ENCODE results near the gene DCC. TPM values are rescaled to one million over a fixed set of nuclear protein-coding genes. Genes with fewer than 3 reads are reported as not detected.

DCC gene
- total and polyA plus RNA-seq, 2 of the 8 experiments (the other 6 are each of a cell fraction or from before 2014, with no cell fraction given) = 0.14 to 1.4 TPM

DNA sequence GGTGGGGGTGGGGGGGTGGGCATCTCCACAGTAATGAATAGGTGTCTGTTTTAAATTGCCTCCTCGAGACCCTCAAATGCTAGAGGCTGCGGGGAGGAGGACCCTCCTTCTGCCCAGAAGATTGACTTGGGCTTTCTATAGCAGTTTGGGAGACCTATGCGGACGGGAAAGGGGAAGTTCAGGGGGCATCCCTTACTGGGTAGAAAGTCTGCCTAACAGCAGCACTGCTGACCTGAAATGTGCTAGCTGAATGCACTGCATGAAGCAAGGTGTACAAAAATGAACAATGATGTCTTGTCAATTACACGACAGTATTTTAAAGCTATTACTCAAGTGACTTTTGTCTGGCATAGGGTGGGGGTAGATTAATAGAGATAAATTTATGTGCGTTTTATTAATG is 2.5 kb downstream of the DCC start:
- no peak overlapping the region for H3K9ac ChIP-seq (replicated peaks in 1 of 4; ENCODE audit: extremely low read depth in 1 of 4, low read depth in 3 of 4, low read length in 3 of 4)
- H3K4me3 ChIP-seq (ENCODE audit: extremely low read depth in 1 of 4, insufficient read depth in 2 of 4, low read depth in 3 of 4, low read length in 4 of 4) = peak overlapping the region in 2 of 4 experiments; percentile 57 to 68; a peak in 4 of 8 replicates

More for the DNA sequence above, 2.5 kb downstream of the DCC start:
- H4K91ac ChIP-seq (replicated peaks; ENCODE audit: insufficient read length, low read length) = no peak overlapping the region
- FAIRE-seq = no peak
- peaks cover 3 to 6% (median 5%) of the 10 kb centered on the region in 4 experiments; a peak in 6 of 7 replicates for H3K4me1 ChIP-seq (replicated peaks in 1 of 4; ENCODE audit: control insufficient read depth in 3 of 4, insufficient read depth in 4 of 4, low read length in 3 of 4)
- H3K27me3 ChIP-seq (replicated peaks in 1 of 4; ENCODE audit: control insufficient read depth in 3 of 4, extremely low read depth in 1 of 4, insufficient read depth in 3 of 4, low read length in 3 of 4) = peaks cover 18 to 47% (median 36%) of the 10 kb centered on the region in 4 experiments
- no peak overlapping the region for H3K27ac ChIP-seq (ENCODE audit: low read depth, low read length)
- H4K20me1 ChIP-seq (replicated peaks in 1 of 2; ENCODE audit: control insufficient read depth in 1 of 2, insufficient read depth in 2 of 2, low read length in 2 of 2) = no peaks in the 10 kb centered on the region
- no peaks in the 10 kb centered on the region for H3K79me2 ChIP-seq (ENCODE audit: control insufficient read depth in 1 of 2, insufficient read depth in 2 of 2, low read length in 2 of 2)
- H3K18ac ChIP-seq (ENCODE audit: extremely low read depth, low read length) = no peak overlapping the region; the same call in 1 of the 2 replicates
- no peak overlapping the region for H2BK15ac ChIP-seq (ENCODE audit: low read length)
- no peak overlapping the region for H3K4ac ChIP-seq (replicated peaks; ENCODE audit: insufficient read length, low read depth, low read length)
- no peaks in the 10 kb centered on the region for H3K79me1 ChIP-seq (ENCODE audit: low read depth, low read length)
- 0 out of 2 replicates have a peak overlapping the region, but pooled peaks have one; percentile 6 for H2BK20ac ChIP-seq (ENCODE audit: low read length)
- H2AFZ ChIP-seq (ENCODE audit: low read length) = no peak overlapping the region
- H3K56ac ChIP-seq (replicated peaks; ENCODE audit: insufficient read length, low read depth, low read length) = no peak overlapping the region
- ChIA-PET POLR2A (ENCODE audit: partially characterized antibody) (interaction anchor here (0.7 kb wide), 1 partner anchor 1782 kb away, joined by 3 read pairs; no protein-coding TSS in a partner anchor), CTCF (ENCODE audit: partially characterized antibody) (interaction anchor here (1.1 to 2.7 kb wide), 7 partner anchors 14 to 674 kb away, joined by 3 to 10 read pairs (median 4); no protein-coding TSS in a partner anchor)
- no peak overlapping the region for H4K8ac ChIP-seq (ENCODE audit: extremely low read depth, insufficient read depth, low read length)
- H3K14ac ChIP-seq (ENCODE audit: insufficient read length) = no peak overlapping the region
- H2BK12ac ChIP-seq (ENCODE audit: low read depth, low read length) = no peak overlapping the region
- H2BK120ac ChIP-seq (replicated peaks; ENCODE audit: low read depth, low read length) = no peak overlapping the region
- H4K5ac ChIP-seq (ENCODE audit: insufficient read length, low read depth, low read length) = no peak overlapping the region
- no peaks in the 10 kb centered on the region for H3K9me3 ChIP-seq (ENCODE audit: insufficient read depth in 2 of 2, low read depth in 1 of 2, low read length in 1 of 2)
- no peak overlapping the region for H3K23ac ChIP-seq (ENCODE audit: insufficient read length)
- 39% methylated on average over 6 of the region's 6 CpGs; no CpG with 5 or more reads in 1 of the 2 experiments for WGBS, 2 experiments (ENCODE audit: extremely low coverage in 1 of 2, insufficient coverage in 1 of 2, insufficient read length in 1 of 2, insufficient replicate concordance in 2 of 2, low coverage in 1 of 2, low lambda C conversion rate in 2 of 2, missing lambda C conversion rate in 1 of 2)
- no peak overlapping the region for H2AK5ac ChIP-seq (ENCODE audit: low read depth, low read length)
- DNase-seq (ENCODE audit: low read depth in 1 of 2, low spot score in 2 of 2) = no peak
- peak overlapping the region; percentile 93 to 96; a peak in 3 of 4 replicates for H3K4me2 ChIP-seq (ENCODE audit: insufficient read depth in 1 of 2, low read depth in 2 of 2, low read length in 2 of 2)
- no peak overlapping the region for H2BK5ac ChIP-seq (ENCODE audit: low read depth, low read length)
- H3K36me3 ChIP-seq (ENCODE audit: control insufficient read depth in 2 of 4, insufficient read depth in 4 of 4, low read length in 3 of 4) = no peaks in the 10 kb centered on the region
- peaks cover 24% of the 10 kb centered on the region for H3K23me2 ChIP-seq (ENCODE audit: low read depth, low read length)

All from H1 (cell line).